K562 (cell line): ENCODE results near the gene ASB2. TPM values are rescaled to one million over a fixed set of nuclear protein-coding genes. Genes with fewer than 3 reads are reported as not detected.

Experiments
- ATAC-seq: fragments of 200-7000 bp; cut with Tn5 transposase; 3 replicates; pipeline ENCODE4 v1.9.1; 2020; ENCODE audit warnings: moderate library complexity
- BruUV-seq: library from RNA; stranded (reverse); fragments of 400-500 nt; replicated peaks from 2 replicates; lab custom pipeline; 2021; lab: Mats Ljungman, UMichigan
- CTCF ChIA-PET: fragments of 300-600 bp; formaldehyde crosslinking; extraction: SDS; loops from one replicate; lab custom pipeline; 2021; ENCODE audit warnings: low intra/inter-chr PET ratio; lab: Yijun Ruan, JAX
- POLR2A ChIA-PET: fragments of 300-600, 350-650 bp; sonication (Branson Sonifier 250); formaldehyde crosslinking; extraction: SDS; loops from one replicate; lab custom pipeline; 2021; ENCODE audit warnings: antibody characterized with exemption, inconsistent platforms; lab: Yijun Ruan, JAX
- DNase-seq, 4 experiments: peaks; one replicate each; pipeline versions ENCODE4 v3.0.0 to v3.0.0-alpha.2; 2011 to 2018; ENCODE audit warnings: low spot score in 3 of 4, mixed read lengths in 3 of 4; ENCODE audit errors: extremely low read depth in 1 of 4
- FAIRE-seq: peaks from 2 replicates; lab custom pipeline; 2011; peaks lifted over from hg19 to GRCh38; lab: Jason Lieb, UNC
- H2AFZ ChIP-seq: 2 replicates; pipeline ENCODE4 v1.6.0; 2011; ENCODE audit warnings: low read depth, low read length, control low read depth, inconsistent platforms
- H3K27ac ChIP-seq: fragments of 200-600 bp; 3 replicates; pipeline ENCODE4 v1.8.0; 2011; ENCODE audit warnings: low read depth, mild to moderate bottlenecking, control low read depth, inconsistent platforms, low read length, moderate library complexity, mixed read lengths; ENCODE audit errors: extremely low read depth
- H3K27me3 ChIP-seq, 2 experiments: fragments of 300-600 bp in 1 of 2; 2 replicates in 1 of 2; 3 replicates in 1 of 2; pipeline versions ENCODE4 v1.6.0 to v1.8.0; 2011; ENCODE audit warnings: inconsistent platforms in 2 of 2, low read length in 2 of 2, mild to moderate bottlenecking in 1 of 2, mixed read lengths in 1 of 2, moderate library complexity in 1 of 2; ENCODE audit not compliant: control insufficient read depth in 2 of 2, insufficient read depth in 2 of 2
- H3K36me3 ChIP-seq: fragments of 300-600 bp; 3 replicates; pipeline ENCODE4 v1.8.0; 2011; ENCODE audit warnings: mild to moderate bottlenecking, low read length, inconsistent platforms; ENCODE audit not compliant: control insufficient read depth, insufficient read depth
- H3K4me1 ChIP-seq, 2 experiments: fragments of 200-600 bp in 1 of 2; replicated peaks in 1 of 2; 2 replicates in 1 of 2; 3 replicates in 1 of 2; pipeline versions ENCODE4 v1.5.1 to v1.8.0; 2011; ENCODE audit warnings: inconsistent platforms in 2 of 2, low read length in 2 of 2, mild to moderate bottlenecking in 1 of 2, mixed read lengths in 1 of 2, moderate library complexity in 1 of 2; ENCODE audit not compliant: control insufficient read depth in 2 of 2, insufficient read depth in 2 of 2
- H3K4me2 ChIP-seq: 2 replicates; pipeline ENCODE4 v1.6.1; 2011; ENCODE audit warnings: low read length, control low read depth, inconsistent platforms, mixed read lengths; ENCODE audit not compliant: insufficient read depth
- H3K4me3 ChIP-seq: fragments of 200-600 bp; sonication (generic), shearing (Covaris generic); 2 replicates; pipeline ENCODE4 v1.5.1; 2016; ENCODE audit warnings: control low read depth, inconsistent platforms
- H3K79me2 ChIP-seq: fragments of 200-600 bp; 3 replicates; pipeline ENCODE4 v1.8.0; 2011; ENCODE audit warnings: low read length, inconsistent platforms; ENCODE audit not compliant: control insufficient read depth, insufficient read depth
- H3K9ac ChIP-seq, 2 experiments: 2 replicates each; pipeline versions ENCODE4 v1.6.0 to v1.6.1; 2011; ENCODE audit warnings: low read depth in 2 of 2, low read length in 2 of 2, control low read depth in 1 of 2, inconsistent platforms in 1 of 2, mild to moderate bottlenecking in 1 of 2, mixed read lengths in 1 of 2; ENCODE audit not compliant: insufficient read depth in 1 of 2
- H3K9me1 ChIP-seq: one replicate; pipeline ENCODE4 v1.6.0; 2011; ENCODE audit warnings: inconsistent platforms, mild to moderate bottlenecking, low read length, moderate library complexity; ENCODE audit not compliant: control insufficient read depth, insufficient read depth
- H3K9me3 ChIP-seq: replicated peaks from 2 replicates; pipeline ENCODE4 v1.5.1; 2011; ENCODE audit warnings: low read depth, low read length, inconsistent platforms; ENCODE audit not compliant: control insufficient read depth, insufficient read depth
- H4K20me1 ChIP-seq: replicated peaks from 2 replicates; pipeline ENCODE4 v1.6.1; 2011; ENCODE audit warnings: low read length, inconsistent platforms, mixed read lengths; ENCODE audit not compliant: control insufficient read depth, insufficient read depth
- CAMTA2 ChIP-seq: fragments of 250-450 bp; sonication (Bioruptor Pico); conservative IDR thresholded peaks from 2 replicates; pipeline ENCODE4 v1.5.1; 2022
- CBFA2T3 ChIP-seq: fragments of 450-650 bp; IDR thresholded peaks from 2 replicates; pipeline ENCODE4 v1.6.1; 2017
- HNRNPK ChIP-seq: fragments of 200-400 bp; formaldehyde crosslinking; IDR thresholded peaks from one replicate; pipeline ENCODE4 v1.6.1; 2018; ENCODE audit warnings: mild to moderate bottlenecking, low read depth, low read length; ENCODE audit not compliant: poor library complexity, severe bottlenecking
- KAT7 ChIP-seq: sonication (generic); formaldehyde crosslinking; IDR thresholded peaks from 2 replicates; pipeline ENCODE4 v1.8.0; 2022; ENCODE audit warnings: missing genetic modification reagents, mild to moderate bottlenecking, borderline replicate concordance
- MXI1 ChIP-seq: IDR thresholded peaks from 2 replicates; pipeline ENCODE4 v1.6.1; 2011; ENCODE audit warnings: low read depth, mild to moderate bottlenecking, improper control_type of control experiment, low read length
- TAF7 ChIP-seq: fragments of 450-650 bp; IDR thresholded peaks from 2 replicates; pipeline ENCODE4 v1.6.1; 2016; ENCODE audit warnings: missing genetic modification characterization, missing compliant biosample characterization
- ZFX ChIP-seq: sonication (generic); formaldehyde crosslinking; IDR thresholded peaks from 2 replicates; pipeline ENCODE4 v1.8.0; 2022; ENCODE audit warnings: mild to moderate bottlenecking, missing genetic modification reagents, moderate library complexity
- ZNF584 ChIP-seq: fragments of 200-800 bp; sonication (Bioruptor generic); IDR thresholded peaks from 2 replicates; pipeline ENCODE4 v1.6.1; 2016; ENCODE audit warnings: low read depth, mild to moderate bottlenecking, missing genetic modification characterization, missing compliant biosample characterization
- ZNF76 ChIP-seq: fragments of 250-450 bp; sonication (Bioruptor Pico); IDR thresholded peaks from 2 replicates; pipeline ENCODE4 v1.4.0; 2020; ENCODE audit warnings: mild to moderate bottlenecking, moderate library complexity, borderline replicate concordance
- WGBS: fragments of 100-300 bp; shearing (Covaris generic); methylation state at CpG from one replicate; pipeline ENCODE4 v1.1.6; 2016; ENCODE audit warnings: low coverage, mixed read lengths; ENCODE audit not compliant: insufficient coverage; ENCODE audit errors: missing lambda C conversion rate; 5-methylcytosine and 5-hydroxymethylcytosine counted together
- in situ Hi-C: fragments of 300-500 bp; cut with MboI; formaldehyde crosslinking; loops from 4 replicates; pipeline ENCODE4 v1.15.0; 2018; ENCODE audit warnings: inconsistent platforms, mixed read lengths
- intact Hi-C: fragments of 100-400 bp; cut with micrococcal nuclease; formaldehyde crosslinking; loops from 2 replicates; pipeline ENCODE4 v1.14.2; 2022
- polyA plus RNA-seq, 8 experiments: library from polyadenylated mRNA; depleted of rRNA in 4 of 8; stranded (reverse) in 5 of 8; unstranded in 3 of 8; fragments of >200 nt; fragmentation: Nextera tagmentation in 2 of 8; fragmentation: Illumina TruSeq in 1 of 8; extraction: Ambion mirVana in 2 of 8; extraction: Trizol in 1 of 8; gene quantifications; 2 replicates each; pipeline versions ENCODE4 v1.2.1 to v1.2.3, GENCODE V29; 2011 to 2014; ENCODE audit warnings: inconsistent platforms in 1 of 8, missing spikeins in 1 of 8
- total RNA-seq, 7 experiments: library from RNA; depleted of rRNA in 6 of 7; stranded (reverse); fragments of >200 nt in 6 of 7; fragmentation: Illumina TruSeq in 2 of 7; extraction: Trizol in 2 of 7; gene quantifications; 2 replicates each; pipeline versions ENCODE4 v1.2.1 to v1.2.3, GENCODE V29; 2011 to 2021; ENCODE audit warnings: low replicate concordance in 1 of 7
- TF ChIP-seq, protein P1 (sequence below), 3 experiments: fragments of 200-800 bp in 1 of 3; fragments of 250-450 bp in 1 of 3; fragments of 450-650 bp in 1 of 3; sonication (Bioruptor Pico) in 1 of 3; sonication (Bioruptor generic) in 1 of 3; formaldehyde crosslinking in 1 of 3; IDR thresholded peaks; 2 replicates each; pipeline versions ENCODE4 v1.6.1 to v1.8.0; 2016 to 2022; ENCODE audit warnings: mild to moderate bottlenecking in 2 of 3, missing genetic modification characterization in 2 of 3, missing compliant biosample characterization in 1 of 3, moderate library complexity in 1 of 3

The ASB2 gene
- total and polyA plus RNA-seq, 9 of the 15 experiments (the other 6 are each of a cell fraction or from before 2014, with no cell fraction given), result not detected

- Histone ChIP-seq H3K4me1 (peaks cover 0 to 6% of the 10 kb centered on the region in 2 experiments; a peak in 2 of 5 replicates), H3K4me2 (no peak overlapping the region), H3K27me3 (peaks cover 0 to 18% of the 10 kb centered on the region in 2 experiments; a peak in 3 of 5 replicates), H3K4me3 (no peak overlapping the region), H3K79me2 (no peaks in the 10 kb centered on the region), H3K36me3 (no peaks in the 10 kb centered on the region), H2AFZ (no peak overlapping the region), H4K20me1 (0 out of 2 replicates have a peak, but pooled peaks cover 5% of the 10 kb centered on the region), H3K9me3 (no peaks in the 10 kb centered on the region), H3K9me1 (no peaks in the 10 kb centered on the region), H3K9ac (no peak overlapping the region), H3K27ac (no peak overlapping the region)
- no TSS peak for BruUV-seq
- DNase-seq (peak; percentile 51 to 61 (median 58)), FAIRE-seq (no peak), ATAC-seq (peak; percentile 91)
- ChIA-PET CTCF (interaction anchor here (0.7 to 1.6 kb wide), 2 partner anchors 49 to 61 kb away, joined by 3 to 9 read pairs; no protein-coding TSS in a partner anchor), POLR2A (interaction anchor here (0.6 kb wide), 1 partner anchor 27 kb away, joined by 3 read pairs; no protein-coding TSS in a partner anchor)
- 16% methylated on average over 20 of the region's 26 CpGs for WGBS
- intact Hi-C loops, result loop anchor here (5.0 kb wide), 2 partner anchors 64 to 344 kb away; no protein-coding TSS in a partner anchor
- in situ Hi-C loops, result loop anchor here (5.0 kb wide), 1 partner anchor 59 kb away; no protein-coding TSS in a partner anchor
- TF ChIP-seq ZNF584 (no peak), ZNF76 (CRISPR knock-in tag) (no peak), TAF7 (no peak), CAMTA2 (no peak), HNRNPK (no peak), ZFX (no peak), CBFA2T3 (no peak), MXI1 (no peak), KAT7 (CRISPR knock-in tag) (no peak)
- TF ChIP-seq, protein P1, sequence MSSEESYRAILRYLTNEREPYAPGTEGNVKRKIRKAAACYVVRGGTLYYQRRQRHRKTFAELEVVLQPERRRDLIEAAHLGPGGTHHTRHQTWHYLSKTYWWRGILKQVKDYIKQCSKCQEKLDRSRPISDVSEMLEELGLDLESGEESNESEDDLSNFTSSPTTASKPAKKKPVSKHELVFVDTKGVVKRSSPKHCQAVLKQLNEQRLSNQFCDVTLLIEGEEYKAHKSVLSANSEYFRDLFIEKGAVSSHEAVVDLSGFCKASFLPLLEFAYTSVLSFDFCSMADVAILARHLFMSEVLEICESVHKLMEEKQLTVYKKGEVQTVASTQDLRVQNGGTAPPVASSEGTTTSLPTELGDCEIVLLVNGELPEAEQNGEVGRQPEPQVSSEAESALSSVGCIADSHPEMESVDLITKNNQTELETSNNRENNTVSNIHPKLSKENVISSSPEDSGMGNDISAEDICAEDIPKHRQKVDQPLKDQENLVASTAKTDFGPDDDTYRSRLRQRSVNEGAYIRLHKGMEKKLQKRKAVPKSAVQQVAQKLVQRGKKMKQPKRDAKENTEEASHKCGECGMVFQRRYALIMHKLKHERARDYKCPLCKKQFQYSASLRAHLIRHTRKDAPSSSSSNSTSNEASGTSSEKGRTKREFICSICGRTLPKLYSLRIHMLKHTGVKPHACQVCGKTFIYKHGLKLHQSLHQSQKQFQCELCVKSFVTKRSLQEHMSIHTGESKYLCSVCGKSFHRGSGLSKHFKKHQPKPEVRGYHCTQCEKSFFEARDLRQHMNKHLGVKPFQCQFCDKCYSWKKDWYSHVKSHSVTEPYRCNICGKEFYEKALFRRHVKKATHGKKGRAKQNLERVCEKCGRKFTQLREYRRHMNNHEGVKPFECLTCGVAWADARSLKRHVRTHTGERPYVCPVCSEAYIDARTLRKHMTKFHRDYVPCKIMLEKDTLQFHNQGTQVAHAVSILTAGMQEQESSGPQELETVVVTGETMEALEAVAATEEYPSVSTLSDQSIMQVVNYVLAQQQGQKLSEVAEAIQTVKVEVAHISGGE (CRISPR knock-in tag; IDR thresholded peaks at IDR 0.05), result no peak
Measured at GRCh38 chr14:94001501-94002396, 25.4 kb upstream of the ASB2 start.
